Activated T-helper 1 cell treated with Interleukin-2 at 50 U/mL for 16 hours (primary cell): ENCODE measurements around the gene CROCC.
A peak's percentile ranks its signal among the peaks of the same experiment; 100 is the strongest.
"Not testable (repeated sequence)": the region's sequence is repeated elsewhere in the genome, so short reads cannot be mapped to it uniquely, and the experiment has no call there.

Experiments used
- DNase-seq: peaks from one replicate; pipeline ENCODE4 v3.0.0-alpha.2; 2020; ENCODE audit warnings: low read depth

The CROCC gene

DNA sequence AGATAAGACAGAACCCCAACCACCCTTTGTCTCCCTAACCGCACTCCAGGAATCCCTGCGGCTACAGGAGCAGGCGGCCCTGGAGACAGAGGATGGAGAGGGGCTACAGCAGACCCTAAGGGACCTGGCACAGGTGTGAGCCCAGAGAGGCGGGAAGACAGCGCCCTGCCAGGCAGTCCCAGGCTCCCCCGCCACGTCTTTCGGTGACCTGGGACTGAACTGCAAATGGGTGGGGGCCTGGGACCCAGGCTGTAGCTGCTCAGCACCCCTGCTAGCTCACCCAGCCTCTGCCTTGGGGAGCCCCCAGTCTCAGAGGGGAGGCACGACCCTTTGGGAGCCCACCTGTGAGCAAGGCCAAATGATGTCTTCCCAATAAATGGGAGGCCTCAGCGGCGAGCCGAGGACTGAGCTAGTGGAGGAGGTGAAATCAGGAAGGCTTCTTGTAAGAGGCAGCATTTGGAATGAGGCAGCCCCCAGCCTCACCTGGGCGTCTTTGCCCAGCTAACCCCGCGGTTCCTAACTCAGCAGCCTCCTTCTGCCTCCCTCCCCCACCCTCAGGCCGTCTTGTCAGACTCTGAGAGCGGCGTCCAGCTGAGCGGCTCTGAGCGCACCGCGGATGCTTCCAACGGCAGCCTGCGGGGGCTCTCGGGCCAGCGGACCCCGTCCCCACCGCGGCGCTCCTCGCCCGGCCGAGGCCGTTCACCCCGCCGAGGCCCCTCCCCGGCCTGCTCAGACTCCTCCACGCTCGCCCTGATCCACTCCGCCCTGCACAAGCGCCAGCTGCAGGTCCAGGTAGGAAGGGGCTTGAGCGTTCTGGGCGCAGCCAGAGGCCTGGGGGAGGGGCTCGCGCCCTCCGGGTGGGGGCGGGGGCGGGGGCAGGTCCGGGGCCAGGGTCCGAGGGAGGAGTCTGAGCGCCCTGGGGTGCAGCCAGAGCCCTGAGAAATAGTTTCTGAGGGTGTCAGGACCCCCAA is 16.9 kb downstream of the CROCC start:
- no peak for DNase-seq

DNA sequence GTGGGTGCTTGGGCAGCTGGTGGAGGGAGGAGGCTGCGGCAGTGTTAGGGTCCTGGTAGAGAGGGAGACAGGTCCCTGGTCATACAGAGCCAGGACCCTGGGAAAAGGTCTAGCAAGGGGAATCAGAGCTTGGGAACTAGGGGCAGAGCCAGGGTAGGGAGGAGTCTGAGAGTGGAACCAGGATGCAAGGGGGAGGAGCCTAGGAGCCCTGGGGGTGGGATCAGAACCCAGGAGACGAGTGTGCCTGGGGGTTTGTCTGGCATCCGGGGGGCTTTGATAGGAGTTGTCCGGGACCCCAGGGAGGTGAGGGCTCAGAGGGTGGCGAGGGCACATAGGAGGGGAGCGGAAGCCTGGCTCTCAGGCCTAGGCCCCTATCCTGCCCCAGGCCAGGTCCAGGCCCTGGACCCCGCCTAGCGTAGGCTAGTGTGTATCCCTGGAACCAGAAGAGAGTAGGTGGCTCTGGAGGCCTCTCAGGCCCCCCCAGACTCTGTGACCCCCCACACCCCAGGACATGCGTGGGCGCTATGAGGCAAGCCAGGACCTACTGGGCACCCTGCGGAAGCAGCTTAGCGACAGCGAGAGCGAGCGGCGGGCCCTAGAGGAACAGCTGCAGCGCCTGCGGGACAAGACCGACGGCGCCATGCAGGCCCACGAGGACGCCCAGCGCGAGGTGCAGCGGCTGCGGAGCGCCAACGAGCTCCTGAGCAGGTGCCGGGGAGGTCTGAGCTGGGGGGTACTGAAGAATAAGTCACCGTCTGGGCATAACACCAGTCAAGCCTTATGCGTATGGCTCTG is 17.9 kb downstream of the CROCC start:
- DNase-seq = not testable (repeated sequence)

- no peak for DNase-seq
Measured at GRCh38 chr1:16944038-16944437, 22.3 kb downstream of the CROCC start.

DNA sequence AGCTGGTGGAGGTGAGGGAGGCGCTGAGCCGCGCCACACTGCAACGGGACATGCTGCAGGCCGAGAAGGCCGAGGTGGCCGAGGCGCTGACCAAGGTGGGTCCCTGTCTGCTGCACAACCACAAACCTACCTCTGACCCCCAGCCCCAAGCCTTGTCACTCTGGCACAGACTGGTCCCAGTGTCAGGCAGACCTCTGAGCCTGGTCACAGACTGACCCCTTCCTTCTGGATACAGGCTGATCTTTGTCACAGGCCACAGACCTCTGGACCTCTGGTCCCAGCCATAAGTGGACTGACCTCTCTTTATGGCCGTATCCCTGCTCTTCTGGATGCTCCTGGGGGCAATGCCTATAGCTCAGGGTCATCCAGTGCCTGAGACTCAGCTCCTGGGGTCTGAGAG is 23.8 kb downstream of the CROCC start:
- not testable (repeated sequence) for DNase-seq

DNA sequence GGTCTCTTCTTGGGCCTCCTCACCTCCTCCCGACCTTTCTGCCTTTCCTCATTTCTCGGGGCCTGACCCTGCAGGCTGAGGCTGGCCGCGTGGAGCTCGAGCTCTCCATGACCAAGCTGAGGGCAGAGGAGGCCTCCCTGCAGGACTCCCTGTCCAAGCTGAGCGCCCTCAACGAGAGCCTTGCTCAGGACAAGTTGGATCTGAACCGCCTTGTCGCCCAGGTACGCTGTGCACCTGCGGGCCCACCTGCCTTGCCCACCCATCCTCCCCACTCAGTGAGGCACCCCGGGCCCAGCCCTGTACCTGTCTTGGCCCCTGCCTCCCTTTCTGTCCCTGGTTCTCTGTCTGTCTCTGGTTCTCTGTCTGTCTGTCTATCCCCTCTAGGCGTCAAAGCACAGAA is 24.5 kb downstream of the CROCC start:
- DNase-seq = not testable (repeated sequence)

DNA sequence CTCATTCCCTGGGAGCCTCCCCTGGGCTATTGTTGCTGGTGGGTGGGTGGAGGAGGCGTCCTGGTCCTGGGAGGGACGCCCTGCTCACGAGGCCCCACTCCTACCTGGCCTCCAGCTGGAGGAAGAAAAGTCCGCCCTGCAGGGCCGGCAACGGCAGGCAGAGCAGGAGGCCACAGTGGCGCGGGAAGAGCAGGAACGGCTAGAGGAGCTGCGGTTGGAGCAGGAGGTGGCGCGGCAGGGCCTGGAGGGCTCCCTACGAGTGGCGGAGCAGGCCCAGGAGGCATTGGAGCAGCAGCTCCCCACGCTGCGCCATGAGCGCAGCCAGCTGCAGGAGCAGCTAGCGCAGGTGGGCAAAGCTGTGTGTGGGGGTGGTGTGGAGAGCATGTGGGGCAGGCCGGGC is 24.9 kb downstream of the CROCC start:
- no peak for DNase-seq

DNA sequence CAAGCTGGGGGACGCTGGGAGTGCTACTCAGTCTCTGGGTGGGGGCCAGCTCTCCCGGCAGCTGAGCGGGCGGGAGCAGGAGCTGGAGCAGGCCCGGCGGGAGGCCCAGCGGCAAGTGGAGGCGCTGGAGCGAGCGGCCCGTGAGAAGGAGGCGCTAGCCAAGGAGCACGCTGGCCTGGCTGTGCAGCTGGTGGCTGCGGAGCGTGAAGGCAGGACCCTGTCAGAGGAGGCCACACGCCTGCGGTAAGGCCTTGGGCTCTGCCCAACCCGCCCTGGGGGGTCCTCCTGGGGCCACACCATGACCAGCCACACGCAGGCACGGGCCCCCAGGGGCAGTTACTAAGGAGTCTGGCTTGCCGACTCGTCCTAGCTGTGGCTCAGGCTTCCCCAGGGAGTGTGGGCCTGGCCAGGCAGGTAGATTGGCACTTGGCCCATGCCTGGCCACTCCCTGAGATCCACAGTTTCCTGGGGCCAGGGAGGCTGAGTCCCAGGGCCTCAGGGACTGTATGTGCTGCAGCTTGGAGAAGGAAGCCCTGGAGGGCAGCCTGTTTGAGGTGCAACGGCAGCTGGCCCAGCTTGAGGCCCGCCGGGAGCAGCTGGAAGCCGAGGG is 26.7 kb downstream of the CROCC start:
- not testable (repeated sequence) for DNase-seq

GRCh38 chr1:16949026-16949425 is 27.3 kb downstream of the CROCC start:
- DNase-seq = not testable (repeated sequence)

DNA sequence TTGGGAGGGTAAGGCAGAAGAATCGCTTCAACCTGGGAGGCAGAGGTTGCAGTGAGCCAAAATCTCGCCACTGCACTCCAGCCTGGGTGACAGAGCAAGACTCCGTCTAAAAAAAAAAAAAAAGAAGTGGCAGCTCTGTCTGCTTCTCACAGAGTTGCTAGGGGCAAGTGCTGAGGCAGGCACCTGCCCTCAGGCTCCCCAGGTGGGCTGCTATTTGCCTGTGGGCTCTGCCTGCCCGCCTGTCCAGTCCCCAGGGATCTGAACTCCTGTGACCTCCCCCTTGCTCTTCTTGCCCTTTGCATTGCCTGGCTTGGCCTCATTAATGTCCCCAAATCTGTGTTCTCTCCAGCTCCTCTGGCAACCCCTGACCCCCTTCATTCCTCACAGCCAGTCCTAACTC is 30.6 kb downstream of the CROCC start:
- DNase-seq = not testable (repeated sequence)

DNA sequence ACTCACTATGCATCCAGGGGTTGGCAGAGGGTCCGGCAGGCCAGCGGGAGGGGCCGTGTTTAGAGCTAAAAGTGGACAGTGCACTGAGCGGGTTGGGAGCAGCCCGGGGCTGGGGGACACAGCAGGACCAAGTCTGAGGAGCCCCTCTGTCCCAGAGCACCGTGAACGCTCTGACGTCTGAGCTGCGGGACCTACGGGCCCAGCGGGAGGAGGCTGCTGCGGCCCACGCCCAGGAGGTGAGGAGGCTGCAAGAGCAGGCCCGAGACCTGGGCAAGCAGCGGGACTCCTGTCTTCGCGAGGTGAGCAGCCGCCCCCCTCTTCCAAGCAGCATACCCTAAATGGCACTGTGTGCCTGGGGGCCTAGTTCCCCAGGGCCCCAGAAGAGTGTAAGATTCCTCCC is 32.8 kb downstream of the CROCC start:
- DNase-seq = no peak

DNA sequence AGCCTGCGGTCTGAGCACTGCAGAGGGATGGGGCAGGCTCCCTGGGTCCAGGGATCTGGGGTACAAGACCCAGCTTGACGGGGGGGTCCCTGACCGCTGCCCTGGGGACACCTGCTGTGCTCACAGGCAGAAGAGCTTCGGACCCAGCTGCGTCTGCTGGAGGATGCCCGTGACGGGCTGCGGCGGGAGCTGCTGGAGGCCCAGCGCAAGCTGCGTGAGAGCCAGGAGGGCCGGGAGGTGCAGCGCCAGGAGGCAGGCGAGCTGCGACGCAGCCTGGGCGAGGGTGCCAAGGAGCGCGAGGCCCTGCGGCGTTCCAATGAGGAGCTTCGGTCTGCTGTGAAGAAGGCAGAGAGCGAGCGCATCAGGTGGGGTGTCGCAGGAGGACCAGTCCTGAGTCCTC is 33.5 kb downstream of the CROCC start:
- DNase-seq = no peak

DNA sequence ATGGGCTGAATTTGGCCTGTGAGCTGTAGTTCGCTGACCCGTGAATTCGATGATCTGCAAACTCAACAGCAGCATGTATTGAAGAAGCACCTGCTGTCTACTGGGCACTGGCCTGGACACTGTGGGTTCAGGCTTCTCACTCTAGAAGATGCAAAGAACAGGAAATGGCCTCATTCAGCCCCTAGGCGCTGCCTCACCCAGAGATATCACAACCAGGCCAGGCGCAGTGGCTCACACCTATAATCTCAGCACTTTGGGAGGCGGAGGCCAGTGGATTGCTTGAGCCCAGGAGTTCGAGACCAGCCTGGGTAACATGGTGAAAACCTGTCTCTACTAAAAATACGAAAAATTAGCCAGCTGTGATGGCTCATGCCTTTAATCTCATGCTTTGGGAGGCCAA is 35.0 kb downstream of the CROCC start:
- DNase-seq = no peak

DNA sequence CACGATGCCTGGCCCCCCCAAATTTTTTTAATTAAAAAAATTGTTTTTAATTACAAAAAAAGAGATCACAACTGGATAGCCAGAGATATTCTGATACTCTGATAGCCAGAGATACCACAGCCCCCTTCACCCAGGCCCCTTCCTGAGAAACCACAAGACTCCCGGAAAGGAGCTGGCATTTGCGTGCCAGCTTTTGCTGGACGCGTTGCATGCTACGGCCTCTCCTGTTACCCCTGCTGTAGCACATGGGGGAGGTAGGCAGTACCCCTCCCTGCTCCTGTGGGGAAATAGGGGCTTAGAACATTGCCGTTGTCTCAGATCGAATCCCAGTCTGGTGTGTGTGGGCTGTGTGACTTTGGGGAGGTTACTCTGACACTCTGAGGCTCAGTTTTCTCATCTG is 36.0 kb downstream of the CROCC start:
- DNase-seq = no peak

GRCh38 chr1:16958475-16958874 is 36.7 kb downstream of the CROCC start:
- DNase-seq = no peak

- peak; percentile 70 for DNase-seq
Measured at GRCh38 chr1:16960560-16961296, 39.0 kb downstream of the CROCC start.

DNA sequence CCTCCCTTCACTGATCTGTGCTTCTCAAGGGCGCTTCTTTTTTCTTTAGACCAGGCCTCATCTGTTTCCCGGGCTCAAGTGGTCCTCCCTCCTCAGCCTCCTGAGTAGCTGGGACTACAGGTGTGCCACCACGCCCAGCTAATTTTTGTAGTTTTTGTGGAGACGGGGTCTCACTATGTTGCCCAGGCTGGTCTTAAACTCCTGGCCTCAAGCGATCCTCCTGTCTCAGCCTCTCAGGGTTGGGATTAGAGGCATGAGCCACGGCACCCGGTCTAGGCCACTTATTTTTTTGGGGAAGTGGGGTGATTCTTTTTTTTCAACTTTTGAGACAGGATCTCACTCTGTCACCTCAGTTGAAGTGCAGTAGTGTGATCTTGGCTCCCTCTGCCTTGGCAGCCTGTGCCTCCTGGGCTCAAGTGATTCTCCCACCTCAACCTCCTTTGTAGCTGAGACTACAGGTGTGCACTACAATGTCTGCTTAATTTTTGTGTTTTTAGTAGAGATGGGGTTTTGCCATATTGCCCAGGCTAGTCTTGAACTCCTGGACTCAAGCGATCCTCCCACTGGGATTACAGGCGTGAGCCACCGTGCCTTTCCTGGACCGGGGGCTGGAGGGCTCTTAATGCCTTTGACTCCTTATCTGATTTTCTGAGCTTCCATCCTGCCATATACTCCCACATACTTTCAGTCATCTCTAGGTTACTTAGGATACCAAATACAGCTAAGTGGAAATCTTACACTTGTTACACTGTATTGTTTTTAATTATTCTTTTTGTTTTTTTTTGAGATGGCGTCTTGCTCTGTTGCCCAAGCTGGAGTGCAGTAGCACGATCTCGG is 39.8 kb downstream of the CROCC start:
- DNase-seq = no peak

DNA sequence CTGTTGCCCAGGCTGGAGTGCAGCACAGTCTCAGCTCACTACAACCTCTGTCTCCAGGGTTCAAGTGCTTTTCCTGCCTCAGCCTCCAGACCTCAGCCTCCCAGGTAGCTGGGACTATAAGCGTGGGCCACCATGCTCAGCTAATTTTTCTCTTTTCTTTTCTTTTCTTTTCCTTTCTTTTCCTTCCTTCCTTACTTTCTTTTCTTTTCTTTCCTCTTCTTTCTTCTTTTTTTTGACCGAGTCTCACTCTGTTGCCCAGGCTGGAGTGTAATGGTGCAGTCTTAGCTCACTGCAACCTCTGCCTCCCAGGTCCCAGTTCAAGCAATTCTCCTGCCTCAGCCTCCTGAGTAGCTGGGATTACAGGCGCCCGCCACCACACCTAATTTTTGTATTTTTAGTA is 42.4 kb downstream of the CROCC start:
- not testable (repeated sequence) for DNase-seq

- DNase-seq = no peak
Measured at GRCh38 chr1:16965486-16966067, 43.8 kb downstream of the CROCC start.

DNA sequence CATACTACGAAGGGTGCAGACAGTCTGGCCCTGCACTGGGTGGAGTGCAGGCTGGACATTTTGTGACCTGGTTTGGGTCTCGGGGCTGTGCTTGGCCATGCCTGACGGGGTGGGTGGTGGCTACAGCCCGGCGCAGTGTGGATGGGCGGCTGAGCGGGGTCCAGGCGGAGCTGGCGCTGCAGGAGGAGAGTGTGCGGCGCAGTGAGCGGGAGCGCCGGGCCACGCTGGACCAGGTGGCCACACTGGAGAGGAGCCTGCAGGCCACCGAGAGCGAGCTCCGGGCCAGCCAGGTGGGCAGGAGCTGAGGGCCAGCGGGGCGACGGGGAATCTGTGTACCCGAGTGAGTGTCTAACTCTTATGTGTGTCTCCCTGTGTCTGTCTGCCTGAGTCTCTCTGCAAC is 44.6 kb downstream of the CROCC start:
- DNase-seq = no peak

GRCh38 chr1:16967095-16967575 is 45.4 kb downstream of the CROCC start:
- no peak for DNase-seq
